Activated effector memory CD4-positive, alpha-beta T cell treated with Interleukin-2 at 50 U/mL for 16 hours (primary cell): ENCODE results near the gene AK8.
"Not testable (repeated sequence)": the region's sequence is repeated elsewhere in the genome, so short reads cannot be mapped to it uniquely, and the experiment has no call there.

Source experiments
- DNase-seq: peaks from one replicate; pipeline ENCODE4 v3.0.0-alpha.2; 2020

AK8 gene

DNA sequence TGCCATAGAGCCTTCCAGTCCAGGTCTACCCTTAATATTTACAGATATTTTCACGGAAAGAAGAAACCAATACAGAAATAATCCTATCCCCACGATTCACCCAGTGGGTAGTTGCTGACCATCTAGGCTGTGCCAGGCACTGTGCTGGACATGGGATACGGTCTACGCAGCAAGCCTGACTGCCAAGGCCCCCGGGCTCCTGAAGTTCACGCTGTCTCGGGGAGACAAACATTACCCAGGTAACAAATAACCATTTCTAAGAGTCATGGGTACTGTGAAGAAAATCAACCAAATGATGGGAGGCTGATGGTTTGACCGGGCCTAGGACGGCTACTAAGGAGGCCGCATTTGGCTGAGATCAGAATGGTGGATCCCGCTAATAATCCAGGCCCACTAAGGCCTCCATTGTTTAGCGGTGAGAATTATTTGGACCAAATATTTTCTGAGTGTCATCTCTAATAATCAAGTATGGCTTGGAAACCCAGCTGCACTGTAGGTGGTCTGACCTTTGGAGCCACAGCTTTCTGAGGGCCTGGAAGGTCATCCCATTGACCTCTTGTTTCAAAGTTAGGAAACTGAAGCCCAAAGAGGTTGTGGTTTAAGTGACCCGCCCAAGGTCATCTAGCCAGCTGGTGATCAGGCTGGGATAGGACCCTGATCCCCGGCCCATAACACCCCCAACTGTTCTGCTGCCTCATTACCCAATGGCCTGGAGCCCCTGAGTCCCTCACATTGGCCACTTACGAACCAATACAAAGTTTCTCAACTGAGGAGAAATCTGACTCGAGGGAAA is 82.4 kb downstream of the AK8 start:
- no peak for DNase-seq

- no peak for DNase-seq
Measured at GRCh38 chr9:132794730-132795380, 83.2 kb downstream of the AK8 start.

DNA sequence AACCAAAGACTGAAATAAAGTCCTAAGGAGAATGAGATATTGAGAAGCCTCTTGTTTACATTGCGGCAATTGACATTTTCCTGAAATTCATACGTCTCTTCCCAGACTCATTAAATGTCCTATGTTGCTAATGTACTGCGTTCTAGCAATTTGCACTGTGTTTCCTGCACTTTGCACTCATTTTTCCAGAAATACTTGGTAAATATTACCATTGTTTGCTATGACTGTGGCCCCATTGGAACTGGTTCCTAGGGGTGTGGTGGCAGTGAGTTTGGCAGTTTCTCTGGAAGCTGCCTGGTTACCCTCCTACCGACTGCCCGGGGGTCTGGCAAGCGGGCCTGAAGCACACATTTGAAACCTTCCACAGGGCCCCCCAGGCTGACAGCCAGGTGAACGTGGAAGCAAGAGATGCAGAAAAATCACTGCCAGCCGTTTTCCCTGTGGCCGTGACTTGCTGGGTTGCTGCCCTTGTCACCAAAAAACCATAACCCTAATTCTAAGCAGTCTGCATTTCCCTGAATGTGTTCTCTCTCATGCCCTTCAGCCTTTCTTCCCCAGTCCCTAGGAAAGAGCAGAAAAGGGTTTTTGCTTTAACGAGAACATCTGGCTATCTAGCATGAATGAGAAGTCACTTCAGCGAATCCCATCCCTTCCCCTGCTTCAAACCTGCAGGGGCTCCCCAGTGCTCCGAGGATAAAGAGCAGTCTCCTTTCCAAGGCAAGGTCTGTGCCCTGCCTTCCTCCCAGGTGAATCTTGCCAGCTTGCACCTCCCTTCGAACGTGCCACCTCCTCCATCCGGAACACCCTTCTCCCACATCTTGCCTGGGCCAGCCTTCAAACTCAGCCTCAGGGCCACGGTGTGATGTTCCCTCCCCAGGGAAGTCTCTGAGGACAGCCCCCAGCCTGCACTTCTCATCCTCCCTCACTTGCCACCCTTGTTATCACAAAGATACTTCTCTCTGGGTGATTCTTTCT is 84.2 kb downstream of the AK8 start:
- DNase-seq, result no peak

DNA sequence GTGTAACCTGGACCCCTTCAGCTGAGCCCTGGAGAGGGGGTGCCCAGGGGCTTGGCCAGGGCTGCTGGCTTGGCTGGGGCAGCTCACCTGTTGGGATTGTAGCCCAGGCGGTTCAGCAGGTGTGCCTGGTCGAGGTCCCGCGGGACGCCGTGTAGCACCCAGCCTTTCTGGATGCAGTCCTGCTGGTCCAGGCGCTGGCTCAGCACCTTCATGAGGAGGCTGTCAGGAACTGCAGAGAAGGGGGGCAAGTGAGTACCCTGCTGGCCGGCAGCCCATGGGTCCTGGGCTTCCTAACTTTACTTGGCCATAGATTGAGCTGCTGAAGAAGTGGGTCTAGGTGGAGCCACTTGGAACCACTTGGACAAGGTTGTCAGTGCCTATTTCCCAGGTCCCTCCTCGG is 85.5 kb downstream of the AK8 start:
- DNase-seq, result no peak

DNA sequence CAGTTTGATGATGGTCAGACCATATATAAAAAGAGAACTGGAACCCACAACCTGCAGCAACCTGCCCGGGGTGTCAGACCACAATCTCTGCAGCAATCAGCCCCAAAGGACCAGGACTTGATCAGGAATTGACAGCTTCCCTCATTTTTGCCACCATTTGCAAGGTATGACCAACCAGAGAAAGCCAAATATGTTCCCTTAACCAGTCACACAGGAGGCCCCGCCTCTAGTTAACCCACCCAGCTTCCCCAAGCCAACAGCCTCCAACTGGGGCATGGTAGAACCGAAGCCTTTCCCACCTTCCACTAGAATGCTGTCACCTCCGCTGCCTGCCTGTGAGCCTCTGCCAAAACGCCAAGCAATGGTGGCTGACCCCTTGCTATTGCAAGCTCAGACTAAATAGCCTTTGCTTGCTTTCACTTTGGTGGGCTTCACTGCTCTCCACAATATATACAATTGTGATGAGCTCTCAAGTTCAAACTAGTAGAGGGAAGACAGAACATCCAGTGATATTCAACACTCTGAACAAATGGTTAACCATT is 86.3 kb downstream of the AK8 start:
- DNase-seq, result no peak

DNA sequence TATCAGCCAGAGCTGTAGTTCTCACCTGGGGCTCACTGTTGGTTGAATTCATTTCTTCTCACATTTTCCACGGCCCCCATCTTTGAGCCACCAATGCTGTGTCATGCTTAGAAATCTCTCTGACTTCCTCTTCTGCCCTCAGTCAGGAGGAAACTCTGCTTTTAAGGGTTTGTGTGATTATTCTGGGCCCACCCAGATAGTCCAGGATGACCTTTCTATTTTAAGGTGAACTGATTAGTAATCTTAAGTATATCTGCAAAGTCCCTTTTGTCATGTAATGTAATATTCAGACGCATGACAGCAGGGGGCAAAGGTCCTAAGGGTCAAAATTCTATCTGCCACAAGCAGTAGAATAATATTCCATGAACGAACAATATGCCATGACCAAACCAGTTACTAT is 88.4 kb downstream of the AK8 start:
- DNase-seq, result no peak

DNA sequence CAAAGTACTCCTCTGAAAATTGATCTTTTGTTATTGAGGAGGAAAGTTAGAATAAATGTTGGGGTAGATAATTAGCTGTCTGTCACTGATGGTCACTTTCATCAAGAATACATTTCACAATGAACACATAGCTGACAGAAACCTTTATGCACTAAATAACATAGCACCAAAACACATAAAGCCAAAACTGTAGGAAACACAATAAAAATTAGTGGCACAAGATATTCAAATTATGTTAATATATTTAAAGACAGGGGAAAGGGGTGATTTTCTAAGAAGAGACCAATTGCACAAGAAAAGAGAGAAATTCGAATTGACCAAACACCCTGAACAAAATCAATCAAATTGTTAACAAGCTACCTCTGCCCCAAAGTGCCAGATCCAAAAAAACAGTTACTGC is 89.7 kb downstream of the AK8 start:
- DNase-seq, result no peak

GRCh38 chr9:132787748-132788159 is 90.3 kb downstream of the AK8 start:
- DNase-seq, result no peak

DNA sequence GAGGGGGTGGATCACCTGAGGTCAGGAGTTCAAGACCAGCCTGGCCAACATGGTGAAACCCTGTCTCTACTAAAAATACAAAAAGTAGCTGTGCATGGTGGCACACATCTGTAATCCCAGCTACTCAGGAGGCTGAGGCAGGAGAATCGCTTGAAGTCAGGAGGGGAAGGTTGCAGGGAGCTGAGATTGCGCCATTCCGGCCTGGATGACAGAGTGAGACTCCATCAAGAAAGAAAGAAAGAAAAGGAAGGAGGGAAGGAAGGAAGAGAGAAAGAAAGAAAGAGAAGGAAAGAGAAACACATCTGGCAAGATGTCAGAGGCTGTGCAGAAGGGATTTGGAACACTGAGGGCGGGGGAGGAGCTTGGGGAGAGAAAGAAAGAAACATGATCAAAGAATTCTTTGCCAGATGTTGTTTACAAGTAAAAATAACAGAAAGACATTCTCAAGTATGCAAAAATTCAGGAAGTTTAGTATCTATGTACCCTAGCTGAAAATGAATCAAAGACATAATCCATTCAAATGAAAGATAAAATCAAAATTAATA is 93.7 kb downstream of the AK8 start:
- no peak for DNase-seq

DNA sequence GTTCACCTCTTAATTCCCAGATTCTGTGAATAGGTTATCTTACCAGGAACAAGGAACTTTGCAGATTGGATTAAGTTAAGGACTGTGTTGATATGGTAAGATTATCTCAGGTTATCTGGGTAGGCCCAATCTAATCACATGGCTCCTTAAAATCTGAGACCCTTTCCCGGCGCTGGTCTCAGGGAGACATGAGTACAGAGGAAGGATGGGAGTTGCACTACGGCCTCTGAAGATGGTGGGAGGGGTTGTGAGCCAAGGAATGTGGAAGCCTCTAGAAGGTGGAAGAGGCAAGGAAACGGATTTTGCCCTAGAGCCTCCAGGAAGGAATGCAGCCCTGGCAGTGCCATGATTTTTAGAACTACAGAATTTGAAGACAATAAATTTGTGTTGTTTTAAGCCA is 95.1 kb downstream of the AK8 start:
- DNase-seq, result no peak

DNA sequence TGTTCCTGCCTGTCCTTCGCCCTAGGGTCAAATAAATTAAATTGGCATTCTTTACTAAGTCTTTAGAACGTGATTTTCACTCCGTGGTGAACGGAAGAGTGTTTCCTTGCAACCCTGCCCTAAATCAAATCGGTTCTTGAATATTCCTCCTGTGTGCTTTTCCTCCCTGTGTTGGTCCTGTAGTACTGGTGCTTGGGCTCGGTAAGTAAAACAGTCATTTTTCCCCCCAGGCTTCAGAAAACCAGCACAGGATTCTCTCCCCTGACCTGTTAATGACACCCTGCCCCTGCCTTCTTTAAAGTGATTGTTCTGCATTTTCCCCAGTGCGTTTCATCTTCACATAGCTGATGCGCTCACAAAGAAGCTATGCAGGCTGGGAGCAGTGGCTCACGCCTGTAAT is 96.0 kb downstream of the AK8 start:
- no peak for DNase-seq

- no peak for DNase-seq
Measured at GRCh38 chr9:132780230-132781007, 97.7 kb downstream of the AK8 start.

GRCh38 chr9:132776891-132777290 is 101.2 kb downstream of the AK8 start:
- DNase-seq, result no peak

GRCh38 chr9:132776268-132776667 is 101.8 kb downstream of the AK8 start:
- no peak for DNase-seq

- DNase-seq, result no peak
Measured at GRCh38 chr9:132775720-132776119, 102.4 kb downstream of the AK8 start.

DNA sequence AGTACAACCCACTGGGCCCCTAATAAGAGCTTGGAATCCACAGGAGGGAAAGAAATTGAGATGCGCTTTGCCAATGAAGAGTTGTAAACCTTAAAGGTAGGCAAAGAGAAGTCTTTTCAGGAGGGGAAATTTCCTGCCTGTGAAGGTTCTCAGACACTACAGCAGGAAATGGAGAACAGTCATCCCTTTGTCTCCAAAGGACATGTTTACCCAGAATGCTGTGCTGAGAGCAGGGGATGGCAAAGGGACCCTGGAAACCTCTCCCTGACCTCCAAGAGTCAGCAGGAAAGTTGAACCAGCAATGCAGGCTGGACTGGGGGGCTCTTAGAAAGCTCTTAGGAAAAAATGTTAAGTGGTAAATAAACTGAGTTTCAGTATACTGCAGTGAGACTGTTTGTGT is 103.2 kb downstream of the AK8 start:
- no peak for DNase-seq

DNA sequence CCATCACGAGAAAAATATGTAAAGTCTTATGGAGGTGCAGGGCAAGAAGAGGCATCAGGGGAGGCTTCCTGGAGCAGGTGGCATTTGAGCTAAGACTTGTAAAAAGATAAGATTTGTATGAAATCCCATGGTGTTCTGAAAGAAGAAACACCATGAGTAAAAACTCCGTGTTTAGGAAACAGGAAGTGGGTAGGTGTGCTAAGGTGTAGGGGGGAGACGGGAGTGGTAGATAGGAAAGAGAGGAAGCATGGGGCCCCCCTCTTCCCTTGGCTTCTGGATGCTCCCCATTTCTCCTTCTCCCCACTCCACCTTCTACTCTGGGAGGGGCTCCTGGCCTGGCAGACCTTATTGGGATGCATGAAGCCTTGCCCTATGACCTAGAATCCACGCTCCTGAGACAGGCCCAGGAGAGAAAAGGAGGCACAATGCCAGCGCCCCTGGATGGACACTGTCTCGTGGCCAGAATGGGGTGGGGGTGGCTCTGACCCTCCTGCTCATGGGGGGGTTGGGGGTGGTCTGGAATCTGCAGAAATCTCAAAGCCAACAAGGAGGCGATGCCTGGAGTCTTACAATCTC is 104.2 kb downstream of the AK8 start:
- no peak for DNase-seq

- DNase-seq, result no peak
Measured at GRCh38 chr9:132773093-132773492, 105.0 kb downstream of the AK8 start.

- DNase-seq, result not testable (repeated sequence)
Measured at GRCh38 chr9:132771752-132772151, 106.3 kb downstream of the AK8 start.

GRCh38 chr9:132770770-132771310 is 107.2 kb downstream of the AK8 start:
- no peak for DNase-seq
